HCT116 (cell line): ENCODE results near the gene CIAO1. TPM values are rescaled to one million over a fixed set of nuclear protein-coding genes. Genes with fewer than 3 reads are reported as not detected.

ENCODE experiments used
- ATAC-seq: fragments of 200-7000 bp; cut with Tn5 transposase; 2 replicates; pipeline ENCODE4 v1.9.1; 2020; ENCODE audit warnings: mild to moderate bottlenecking, moderate library complexity
- BruUV-seq: library from RNA; stranded (reverse); fragments of 400-500 nt; replicated peaks from 2 replicates; lab custom pipeline; 2021; lab: Mats Ljungman, UMichigan
- CTCF ChIA-PET: fragments of 300-600 bp; sonication (Branson Sonifier 250); formaldehyde crosslinking; loops from one replicate; lab custom pipeline; 2021; ENCODE audit warnings: antibody characterized with exemption; lab: Charles Lee
- POLR2A ChIA-PET: fragments of 300-600, 350-600 bp; sonication (Branson Sonifier 250); formaldehyde crosslinking; loops from one replicate; lab custom pipeline; 2021; ENCODE audit warnings: antibody characterized with exemption; lab: Charles Lee
- RAD21 ChIA-PET, 2 experiments: fragments of 300-600 bp; sonication (Branson Sonifier 250); formaldehyde crosslinking; loops; one replicate each; lab custom pipeline; 2023; ENCODE audit warnings: low total read pairs in 2 of 2; ENCODE audit not compliant: uncharacterized antibody in 2 of 2, unreplicated experiment in 2 of 2, low non-redundant PET in 1 of 2; lab: Charles Lee
- DNase-seq: peaks from one replicate; pipeline ENCODE4 v3.0.0-alpha.2; 2010; ENCODE audit warnings: low read depth, low spot score
- H2AFZ ChIP-seq: fragments of 200-600 bp; shearing (Covaris generic), sonication (generic); 2 replicates; pipeline ENCODE4 v1.6.1; 2017; ENCODE audit warnings: low read depth, mixed run types, mixed read lengths, antibody characterized with exemption, low read length; ENCODE audit not compliant: poor library complexity, severe bottlenecking
- H3K27ac ChIP-seq: 2 replicates; pipeline ENCODE4 v1.5.1; 2012; ENCODE audit warnings: low read depth, low read length
- H3K27me3 ChIP-seq: fragments of 200-600 bp; sonication (generic); 2 replicates; pipeline ENCODE4 v1.6.1; 2016; ENCODE audit warnings: mixed run types, low read length, mixed read lengths; ENCODE audit not compliant: insufficient read depth
- H3K36me3 ChIP-seq, 2 experiments: fragments of 200-500 bp in 1 of 2; fragments of 200-600 bp in 1 of 2; sonication (Bioruptor generic) in 1 of 2; sonication (generic) in 1 of 2; 2 replicates each; pipeline versions ENCODE4 v1.5.1 to v1.6.1; 2014 to 2016; ENCODE audit warnings: low read length in 2 of 2, inconsistent platforms in 1 of 2, mixed read lengths in 1 of 2, mixed run types in 1 of 2; ENCODE audit not compliant: insufficient read depth in 2 of 2, control insufficient read depth in 1 of 2
- H3K4me1 ChIP-seq, 2 experiments: fragments of 200-600 bp in 1 of 2; sonication (generic) in 1 of 2; 2 replicates each; pipeline versions ENCODE4 v1.5.1 to v1.6.1; 2012 to 2017; ENCODE audit warnings: low read length in 2 of 2, inconsistent platforms in 1 of 2, mild to moderate bottlenecking in 1 of 2, mixed read lengths in 1 of 2, mixed run types in 1 of 2, moderate library complexity in 1 of 2; ENCODE audit not compliant: insufficient read depth in 2 of 2, control insufficient read depth in 1 of 2
- H3K4me2 ChIP-seq: fragments of 200-600 bp; sonication (generic); 2 replicates; pipeline ENCODE4 v1.6.1; 2017; ENCODE audit warnings: mixed run types, low read length, mixed read lengths
- H3K4me3 ChIP-seq, 2 experiments: fragments of 200-600 bp in 1 of 2; sonication (generic) in 1 of 2; replicated peaks in 1 of 2; 2 replicates each; pipeline ENCODE4 v1.5.1; 2011 to 2016; ENCODE audit warnings: low read length in 2 of 2, control low read depth in 1 of 2, low read depth in 1 of 2, mild to moderate bottlenecking in 1 of 2, mixed read lengths in 1 of 2, mixed run types in 1 of 2
- H3K79me2 ChIP-seq: fragments of 200-600 bp; sonication (generic); 2 replicates; pipeline ENCODE4 v1.6.1; 2017; ENCODE audit warnings: mild to moderate bottlenecking, mixed run types, low read length, moderate library complexity, mixed read lengths; ENCODE audit not compliant: insufficient read depth
- H3K9ac ChIP-seq: fragments of 200-600 bp; sonication (generic); 2 replicates; pipeline ENCODE4 v1.6.1; 2016; ENCODE audit warnings: low read length, mixed read lengths
- H3K9me2 ChIP-seq: fragments of 200-600 bp; sonication (generic), shearing (Covaris generic); 2 replicates; pipeline ENCODE4 v1.6.1; 2017; ENCODE audit warnings: mixed run types, mild to moderate bottlenecking, moderate library complexity; ENCODE audit not compliant: insufficient read depth
- H3K9me3 ChIP-seq, 2 experiments: fragments of 200-500 bp in 1 of 2; fragments of 200-600 bp in 1 of 2; sonication (Bioruptor generic) in 1 of 2; sonication (generic) in 1 of 2; 2 replicates each; pipeline ENCODE4 v1.6.1; 2014 to 2017; ENCODE audit warnings: low read length in 2 of 2, mixed read lengths in 2 of 2, inconsistent platforms in 1 of 2, low read depth in 1 of 2, mild to moderate bottlenecking in 1 of 2, mixed run types in 1 of 2, moderate library complexity in 1 of 2; ENCODE audit not compliant: control insufficient read depth in 1 of 2, insufficient read depth in 1 of 2
- H4K20me1 ChIP-seq: fragments of 200-600 bp; sonication (generic), shearing (Covaris generic); 2 replicates; pipeline ENCODE4 v1.6.1; 2017; ENCODE audit warnings: mixed run types, mild to moderate bottlenecking, moderate library complexity; ENCODE audit not compliant: insufficient read depth
- ATF3 ChIP-seq: IDR thresholded peaks from 2 replicates; pipeline ENCODE4 v1.6.1; 2012
- CBX3 ChIP-seq: IDR thresholded peaks from 2 replicates; pipeline ENCODE4 v1.6.1; 2012; ENCODE audit warnings: low read depth
- CTCF ChIP-seq, 3 experiments: fragments of 200-600 bp in 1 of 3; sonication (generic) in 1 of 3; IDR thresholded peaks in 2 of 3; conservative IDR thresholded peaks in 1 of 3; 2 replicates each; pipeline ENCODE4 v1.5.1; 2012 to 2017; ENCODE audit warnings: low read depth in 2 of 3, low read length in 2 of 3, antibody characterized with exemption in 1 of 3, borderline replicate concordance in 1 of 3, control low read depth in 1 of 3, mild to moderate bottlenecking in 1 of 3, mixed read lengths in 1 of 3, mixed run types in 1 of 3, moderate library complexity in 1 of 3; ENCODE audit not compliant: insufficient read depth in 1 of 3
- ELF1 ChIP-seq: IDR thresholded peaks from 2 replicates; pipeline ENCODE4 v1.6.1; 2012; ENCODE audit warnings: low read depth, borderline replicate concordance
- EZH2 ChIP-seq: fragments of 200-600 bp; sonication (generic); IDR thresholded peaks from 2 replicates; pipeline ENCODE4 v1.6.1; 2017; ENCODE audit warnings: antibody characterized with exemption, mixed run types
- EZH2phosphoT487 ChIP-seq: fragments of 200-600 bp; IDR thresholded peaks from 2 replicates; pipeline ENCODE4 v1.6.1; 2018; ENCODE audit warnings: antibody characterized with exemption, borderline replicate concordance
- FOSL1 ChIP-seq: IDR thresholded peaks from 2 replicates; pipeline ENCODE4 v1.6.1; 2012; ENCODE audit warnings: low read depth
- JUND ChIP-seq: IDR thresholded peaks from 2 replicates; pipeline ENCODE4 v1.6.1; 2012
- MAX ChIP-seq: IDR thresholded peaks from 2 replicates; pipeline ENCODE4 v1.6.1; 2012
- POLR2A ChIP-seq: IDR thresholded peaks from 2 replicates; pipeline ENCODE4 v1.7.0; 2011; ENCODE audit warnings: borderline replicate concordance; ENCODE audit not compliant: insufficient read depth, insufficient read length; ENCODE audit errors: extremely low read depth
- POLR2AphosphoS5 ChIP-seq: IDR thresholded peaks from 2 replicates; pipeline ENCODE4 v1.6.1; 2011; ENCODE audit warnings: mild to moderate bottlenecking, low read depth, low read length, moderate library complexity
- RAD21 ChIP-seq: IDR thresholded peaks from 2 replicates; pipeline ENCODE4 v1.6.1; 2012; ENCODE audit warnings: low read depth, mild to moderate bottlenecking
- REST ChIP-seq: IDR thresholded peaks from 2 replicates; pipeline ENCODE4 v1.6.1; 2012; ENCODE audit warnings: low read depth
- SIN3A ChIP-seq: IDR thresholded peaks from 2 replicates; pipeline ENCODE4 v1.6.1; 2012; ENCODE audit warnings: low read depth
- SP1 ChIP-seq: IDR thresholded peaks from 2 replicates; pipeline ENCODE4 v1.6.1; 2012; ENCODE audit warnings: low read depth
- SRF ChIP-seq: IDR thresholded peaks from 2 replicates; pipeline ENCODE4 v1.6.1; 2012; ENCODE audit warnings: low read depth
- YY1 ChIP-seq: IDR thresholded peaks from 2 replicates; pipeline ENCODE4 v1.6.1; 2011; ENCODE audit warnings: low read length, low read depth, moderate library complexity, mild to moderate bottlenecking; ENCODE audit not compliant: insufficient replicate concordance; ENCODE audit errors: extremely low read depth
- ZBTB33 ChIP-seq: IDR thresholded peaks from 2 replicates; pipeline ENCODE4 v1.6.1; 2011; ENCODE audit warnings: mild to moderate bottlenecking, low read length, moderate library complexity; ENCODE audit not compliant: insufficient replicate concordance; ENCODE audit errors: extremely low read depth
- ZFX ChIP-seq: fragments of 450-650 bp; IDR thresholded peaks from 2 replicates; pipeline ENCODE4 v1.6.1; 2017
- ZNF274 ChIP-seq: fragments of 200-500 bp; sonication (Bioruptor generic); IDR thresholded peaks from 2 replicates; pipeline ENCODE4 v1.6.1; 2014; ENCODE audit warnings: mild to moderate bottlenecking, low read depth, low read length, inconsistent platforms
- intact Hi-C: fragments of 100-400 bp; cut with micrococcal nuclease; formaldehyde crosslinking; loops from 2 replicates; pipeline ENCODE4 v1.10.0; 2022
- total RNA-seq: library from RNA; stranded (reverse); gene quantifications from one replicate; pipeline ENCODE4 v1.2.1, GENCODE V29; 2021; ENCODE audit not compliant: unreplicated experiment

Gene CIAO1
- total RNA-seq, 1 experiment from 2014 or later: 76.8 TPM

GRCh38 chr2:96305979-96306308 lies 39.9 kb downstream of the CIAO1 start (continued):
- TF ChIP-seq REST (no peak), EZH2phosphoT487 (no peak)

- Histone ChIP-seq H3K9ac (peak overlapping the region; percentile 83), H3K9me2 (no peaks in the 10 kb centered on the region), H2AFZ (no peak overlapping the region), H3K79me2 (peaks cover 45% of the 10 kb centered on the region), H3K27me3 (no peaks in the 10 kb centered on the region), H4K20me1 (no peaks in the 10 kb centered on the region), H3K36me3 (peaks cover 25 to 29% of the 10 kb centered on the region in 2 experiments; a peak in 3 of 4 replicates), H3K4me1 (peaks cover 10 to 19% of the 10 kb centered on the region in 2 experiments), H3K27ac (peak overlapping the region; percentile 75), H3K4me2 (peak overlapping the region; percentile 93), H3K4me3 (peak overlapping the region; percentile 77 to 97), H3K9me3 (no peaks in the 10 kb centered on the region)
- ATAC-seq: no peak
- ChIA-PET RAD21 (no interaction called here), POLR2A (no interaction called here), CTCF (interaction anchor here (0.9 to 1.6 kb wide), 2 partner anchors 15 to 203 kb away, joined by 4 read pairs; no protein-coding TSS in a partner anchor)
- intact Hi-C loops: no loop called here
- no peak for TF ChIP-seq RAD21
- no peak for TF ChIP-seq MAX
- TF ChIP-seq ZFX: no peak
- TF ChIP-seq EZH2: no peak
- no peak for TF ChIP-seq YY1
- no peak for TF ChIP-seq EZH2phosphoT487
- no peak for TF ChIP-seq CBX3
- TF ChIP-seq SP1: no peak
- no peak for TF ChIP-seq SIN3A
- TF ChIP-seq POLR2AphosphoS5: no peak
- no peak for TF ChIP-seq FOSL1
- no peak for TF ChIP-seq ZNF274
- TF ChIP-seq POLR2A: no peak
- TF ChIP-seq ELF1: no peak
- TF ChIP-seq JUND: no peak
- TF ChIP-seq ZBTB33: no peak
- no peak for TF ChIP-seq SRF
- no peak for TF ChIP-seq ATF3
- no peak for TF ChIP-seq CTCF (IDR thresholded peaks at IDR 0.05 in 2 of 3, conservative IDR thresholded peaks at IDR 0.05 in 1 of 3; ENCODE audit: borderline replicate concordance in 1 of 3, insufficient read depth in 1 of 3, low read depth in 2 of 3, low read length in 2 of 3)
- BruUV-seq: no TSS peak
- no peak for DNase-seq
Measured at GRCh38 chr2:96306370-96306769, 40.3 kb downstream of the CIAO1 start.
